ENCODE data around the gene CIB1.

DNA sequence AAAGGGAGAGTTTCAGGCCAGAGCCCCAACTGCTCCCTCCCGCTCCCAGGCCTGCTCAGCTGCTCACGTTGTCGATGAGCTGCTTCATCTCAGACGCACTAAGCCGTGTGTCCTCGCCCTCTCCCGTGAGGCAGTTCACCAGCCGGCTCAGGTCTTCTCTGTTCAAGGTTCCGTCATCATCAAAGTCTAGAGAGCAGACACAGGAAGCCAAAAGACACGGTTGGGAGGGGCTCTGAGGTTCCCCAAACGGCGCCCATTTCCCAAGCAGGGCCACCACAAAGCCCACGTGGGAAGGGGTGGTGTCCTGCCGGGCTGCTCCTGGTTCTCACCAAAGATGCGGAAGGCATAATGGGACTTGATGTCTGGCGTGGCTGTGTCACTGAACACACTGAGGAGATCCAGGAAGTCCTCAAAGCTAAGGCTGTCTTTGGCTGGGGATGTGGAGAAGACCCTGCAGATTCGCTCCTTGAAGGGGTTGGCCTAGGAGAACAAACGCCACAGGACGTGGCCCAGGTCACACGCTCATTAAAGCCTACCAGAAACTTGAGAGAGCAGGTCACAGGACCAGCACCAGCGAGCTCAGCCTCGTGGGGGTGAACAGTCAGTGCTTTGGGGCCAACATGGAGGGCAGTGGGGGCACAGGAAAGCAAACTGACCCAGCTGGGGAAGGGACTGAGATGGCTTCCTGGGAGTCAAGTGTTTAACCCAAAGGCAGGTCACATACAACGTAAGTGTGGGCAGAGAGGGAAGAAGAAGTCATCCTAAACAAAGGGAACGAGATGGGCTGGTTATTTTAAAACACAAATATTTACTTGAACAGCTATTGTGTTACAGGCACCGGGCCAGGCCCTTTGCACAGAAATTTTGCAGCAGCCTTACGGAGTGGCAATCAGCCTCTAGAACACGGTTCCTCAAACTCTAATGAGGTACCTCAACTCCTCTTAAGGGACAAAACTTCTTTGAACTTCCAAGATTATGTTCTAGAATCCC is 2.4 kb downstream of the CIB1 start:
- TF ChIP-seq, protein P1, sequence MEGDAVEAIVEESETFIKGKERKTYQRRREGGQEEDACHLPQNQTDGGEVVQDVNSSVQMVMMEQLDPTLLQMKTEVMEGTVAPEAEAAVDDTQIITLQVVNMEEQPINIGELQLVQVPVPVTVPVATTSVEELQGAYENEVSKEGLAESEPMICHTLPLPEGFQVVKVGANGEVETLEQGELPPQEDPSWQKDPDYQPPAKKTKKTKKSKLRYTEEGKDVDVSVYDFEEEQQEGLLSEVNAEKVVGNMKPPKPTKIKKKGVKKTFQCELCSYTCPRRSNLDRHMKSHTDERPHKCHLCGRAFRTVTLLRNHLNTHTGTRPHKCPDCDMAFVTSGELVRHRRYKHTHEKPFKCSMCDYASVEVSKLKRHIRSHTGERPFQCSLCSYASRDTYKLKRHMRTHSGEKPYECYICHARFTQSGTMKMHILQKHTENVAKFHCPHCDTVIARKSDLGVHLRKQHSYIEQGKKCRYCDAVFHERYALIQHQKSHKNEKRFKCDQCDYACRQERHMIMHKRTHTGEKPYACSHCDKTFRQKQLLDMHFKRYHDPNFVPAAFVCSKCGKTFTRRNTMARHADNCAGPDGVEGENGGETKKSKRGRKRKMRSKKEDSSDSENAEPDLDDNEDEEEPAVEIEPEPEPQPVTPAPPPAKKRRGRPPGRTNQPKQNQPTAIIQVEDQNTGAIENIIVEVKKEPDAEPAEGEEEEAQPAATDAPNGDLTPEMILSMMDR (IDR thresholded peaks at IDR 0.05): no peak
- TF ChIP-seq ZFX (IDR thresholded peaks at IDR 0.05; ENCODE audit: borderline replicate concordance): no peak
